H1 (cell line): ENCODE results near the gene KRTAP19-6. TPM values are rescaled to one million over a fixed set of nuclear protein-coding genes. Genes with fewer than 3 reads are reported as not detected.

Source experiments
- CTCF ChIA-PET: fragments of 300-600 bp; sonication (Branson Sonifier 250); formaldehyde crosslinking; loops from one replicate; lab custom pipeline; 2021; ENCODE audit not compliant: partially characterized antibody; lab: Charles Lee
- POLR2A ChIA-PET: fragments of 300-600 bp; sonication (Branson Sonifier 250); formaldehyde crosslinking; loops from one replicate; lab custom pipeline; 2021; ENCODE audit warnings: inconsistent platforms; ENCODE audit not compliant: partially characterized antibody; lab: Charles Lee
- DNase-seq, 2 experiments: peaks; one replicate each; pipeline versions ENCODE4 v3.0.0 to v3.0.0-alpha.2; 2010 to 2022; ENCODE audit warnings: low spot score in 2 of 2, low read depth in 1 of 2, mixed read lengths in 1 of 2
- FAIRE-seq: peaks from 2 replicates; lab custom pipeline; 2011; peaks lifted over from hg19 to GRCh38; lab: Jason Lieb, UNC
- H2AFZ ChIP-seq: 2 replicates; pipeline ENCODE4 v1.8.1; 2012; ENCODE audit warnings: low read length, inconsistent platforms
- H2AK5ac ChIP-seq: 2 replicates; pipeline ENCODE4 v1.6.1; 2013; ENCODE audit warnings: low read depth, low read length
- H2BK120ac ChIP-seq: replicated peaks from 2 replicates; pipeline ENCODE3; 2013; ENCODE audit warnings: low read depth, low read length, inconsistent platforms
- H2BK12ac ChIP-seq: 2 replicates; pipeline ENCODE4 v1.6.1; 2013; ENCODE audit warnings: low read depth, low read length
- H2BK15ac ChIP-seq: 2 replicates; pipeline ENCODE4 v1.6.1; 2013; ENCODE audit warnings: low read length
- H2BK20ac ChIP-seq: 2 replicates; pipeline ENCODE4 v1.6.1; 2013; ENCODE audit warnings: low read length
- H2BK5ac ChIP-seq: 2 replicates; pipeline ENCODE4 v1.6.1; 2013; ENCODE audit warnings: low read depth, low read length
- H3K14ac ChIP-seq: 2 replicates; pipeline ENCODE4 v1.6.1; 2013; ENCODE audit warnings: inconsistent platforms; ENCODE audit not compliant: insufficient read length
- H3K18ac ChIP-seq: 2 replicates; pipeline ENCODE4 v1.6.1; 2013; ENCODE audit warnings: low read length; ENCODE audit errors: extremely low read depth
- H3K23ac ChIP-seq: 2 replicates; pipeline ENCODE4 v1.6.1; 2013; ENCODE audit warnings: inconsistent platforms; ENCODE audit not compliant: insufficient read length
- H3K23me2 ChIP-seq: 2 replicates; pipeline ENCODE4 v1.6.1; 2013; ENCODE audit warnings: low read depth, low read length
- H3K27ac ChIP-seq: 2 replicates; pipeline ENCODE4 v1.6.1; 2011; ENCODE audit warnings: low read depth, low read length, inconsistent platforms
- H3K27me3 ChIP-seq, 4 experiments: replicated peaks in 1 of 4; 1 replicate in 1 of 4; 2 replicates in 3 of 4; pipeline versions ENCODE4 v1.6.1 to v1.8.1; 2011 to 2013; ENCODE audit warnings: low read length in 3 of 4, mild to moderate bottlenecking in 3 of 4, inconsistent platforms in 2 of 4, mixed read lengths in 2 of 4, moderate library complexity in 1 of 4; ENCODE audit not compliant: control insufficient read depth in 3 of 4, insufficient read depth in 3 of 4; ENCODE audit errors: extremely low read depth in 1 of 4
- H3K36me3 ChIP-seq, 4 experiments: 2 replicates each; pipeline versions ENCODE4 v1.6.1 to v1.8.1; 2011 to 2013; ENCODE audit warnings: mild to moderate bottlenecking in 4 of 4, low read length in 3 of 4, moderate library complexity in 2 of 4, control low read depth in 1 of 4, inconsistent platforms in 1 of 4; ENCODE audit not compliant: insufficient read depth in 4 of 4, control insufficient read depth in 2 of 4
- H3K4ac ChIP-seq: replicated peaks from 2 replicates; pipeline ENCODE3; 2013; ENCODE audit warnings: low read length, low read depth, mixed read lengths, inconsistent platforms; ENCODE audit not compliant: insufficient read length
- H3K4me1 ChIP-seq, 4 experiments: replicated peaks in 1 of 4; 1 replicate in 1 of 4; 2 replicates in 3 of 4; pipeline versions ENCODE4 v1.6.1 to v1.8.1; 2011 to 2013; ENCODE audit warnings: low read length in 3 of 4, inconsistent platforms in 2 of 4, mixed read lengths in 1 of 4; ENCODE audit not compliant: insufficient read depth in 4 of 4, control insufficient read depth in 3 of 4
- H3K4me2 ChIP-seq, 2 experiments: 2 replicates each; pipeline versions ENCODE4 v1.6.1 to v1.8.1; 2011 to 2013; ENCODE audit warnings: low read depth in 2 of 2, low read length in 2 of 2, control low read depth in 1 of 2, inconsistent platforms in 1 of 2, mild to moderate bottlenecking in 1 of 2; ENCODE audit not compliant: insufficient read depth in 1 of 2
- H3K4me3 ChIP-seq, 4 experiments: fragments of 200-600, 300-600 bp in 1 of 4; sonication (generic), shearing (Covaris generic), sonication (Bioruptor Twin) in 1 of 4; 2 replicates each; pipeline versions ENCODE4 v1.5.1 to v1.8.1; 2011 to 2016; ENCODE audit warnings: low read length in 4 of 4, low read depth in 3 of 4, control low read depth in 2 of 4, inconsistent platforms in 2 of 4, mild to moderate bottlenecking in 2 of 4, mixed read lengths in 1 of 4, moderate library complexity in 1 of 4; ENCODE audit not compliant: insufficient read depth in 2 of 4; ENCODE audit errors: extremely low read depth in 1 of 4
- H3K56ac ChIP-seq: replicated peaks from 2 replicates; pipeline ENCODE3; 2013; ENCODE audit warnings: low read depth, mild to moderate bottlenecking, mixed read lengths, low read length, inconsistent platforms; ENCODE audit not compliant: insufficient read length
- H3K79me1 ChIP-seq: 2 replicates; pipeline ENCODE4 v1.6.1; 2013; ENCODE audit warnings: low read depth, low read length, control low read depth
- H3K79me2 ChIP-seq, 2 experiments: 2 replicates each; pipeline versions ENCODE4 v1.6.1 to v1.8.1; 2012 to 2013; ENCODE audit warnings: low read length in 2 of 2, mild to moderate bottlenecking in 2 of 2, inconsistent platforms in 1 of 2; ENCODE audit not compliant: insufficient read depth in 2 of 2, control insufficient read depth in 1 of 2
- H3K9ac ChIP-seq, 4 experiments: replicated peaks in 1 of 4; 1 replicate in 1 of 4; 2 replicates in 3 of 4; pipeline versions ENCODE4 v1.6.1 to v1.8.1; 2011 to 2013; ENCODE audit warnings: low read depth in 3 of 4, low read length in 3 of 4, control low read depth in 2 of 4, mild to moderate bottlenecking in 2 of 4, moderate library complexity in 2 of 4, inconsistent platforms in 1 of 4; ENCODE audit errors: extremely low read depth in 1 of 4
- H3K9me3 ChIP-seq, 2 experiments: 2 replicates each; pipeline versions ENCODE4 v1.6.1 to v1.8.1; 2012 to 2013; ENCODE audit warnings: mild to moderate bottlenecking in 2 of 2, moderate library complexity in 2 of 2, control low read depth in 1 of 2, inconsistent platforms in 1 of 2, low read depth in 1 of 2, low read length in 1 of 2, mixed read lengths in 1 of 2; ENCODE audit not compliant: insufficient read depth in 2 of 2
- H4K20me1 ChIP-seq, 2 experiments: replicated peaks in 1 of 2; 2 replicates each; pipeline versions ENCODE3 to v1.8.1; 2011 to 2013; ENCODE audit warnings: inconsistent platforms in 2 of 2, low read length in 2 of 2, mild to moderate bottlenecking in 1 of 2; ENCODE audit not compliant: insufficient read depth in 2 of 2, control insufficient read depth in 1 of 2
- H4K5ac ChIP-seq: 2 replicates; pipeline ENCODE4 v1.6.1; 2013; ENCODE audit warnings: low read length, low read depth, mixed read lengths, inconsistent platforms; ENCODE audit not compliant: insufficient read length
- H4K8ac ChIP-seq: 2 replicates; pipeline ENCODE4 v1.8.0; 2013; ENCODE audit warnings: mild to moderate bottlenecking, moderate library complexity, low read length, inconsistent platforms; ENCODE audit not compliant: insufficient read depth; ENCODE audit errors: extremely low read depth
- H4K91ac ChIP-seq: replicated peaks from 2 replicates; pipeline ENCODE3; 2013; ENCODE audit warnings: low read length, mixed read lengths, inconsistent platforms; ENCODE audit not compliant: insufficient read length
- CBX5 ChIP-seq: fragments of 300-800, 300-1000 bp; sonication (generic); IDR thresholded peaks from 2 replicates; pipeline ENCODE4 v1.7.1; 2016; ENCODE audit warnings: antibody characterized with exemption, low read length, low read depth
- RNF2 ChIP-seq: fragments of 200-900, 300-1000 bp; sonication (generic); IDR thresholded peaks from 2 replicates; pipeline ENCODE4 v1.7.1; 2016; ENCODE audit warnings: borderline replicate concordance, low read depth, mild to moderate bottlenecking, antibody characterized with exemption, low read length; ENCODE audit not compliant: poor library complexity, severe bottlenecking; ENCODE audit errors: missing control alignments
- SP4 ChIP-seq: IDR thresholded peaks from 2 replicates; pipeline ENCODE4 v1.6.1; 2012; ENCODE audit warnings: low read length, inconsistent platforms
- USF2 ChIP-seq: IDR thresholded peaks from 2 replicates; pipeline ENCODE4 v1.6.1; 2011; ENCODE audit warnings: low read length, improper control_type of control experiment
- WGBS, 2 experiments: shearing (Covaris generic) in 1 of 2; methylation state at CpG; one replicate each; pipeline versions ENCODE4 v1.1.6 to v1.1.7; 2013 to 2015; ENCODE audit warnings: low lambda C conversion rate in 2 of 2, mixed read lengths in 2 of 2, inconsistent platforms in 1 of 2, low coverage in 1 of 2, missing lambda C conversion rate in 1 of 2; ENCODE audit not compliant: insufficient replicate concordance in 2 of 2, insufficient coverage in 1 of 2, insufficient read length in 1 of 2; ENCODE audit errors: extremely low coverage in 1 of 2, missing lambda C conversion rate in 1 of 2; 5-methylcytosine and 5-hydroxymethylcytosine counted together
- polyA plus RNA-seq, 7 experiments: library from polyadenylated mRNA; depleted of rRNA in 3 of 7; stranded (reverse) in 5 of 7; unstranded in 2 of 7; fragments of >200 nt in 5 of 7; fragments of 200-250 nt in 2 of 7; gene quantifications; 1 replicate in 5 of 7; 2 replicates in 1 of 7; 4 replicates in 1 of 7; pipeline versions ENCODE4 v1.2.1 to v1.2.3, GENCODE V29; 2011 to 2013; ENCODE audit warnings: missing spikeins in 2 of 7, mixed read lengths in 2 of 7
- total RNA-seq: library from RNA; stranded (reverse); fragmentation: NEBNext Ultra II Directional; extraction: Animal tissue kit (Norgen Biotek cat#: 25700); gene quantifications from 2 replicates; pipeline ENCODE4 v1.2.1, GENCODE V29; 2021

The KRTAP19-6 gene
- total and polyA plus RNA-seq, 2 of the 8 experiments (the other 6 are each of a cell fraction or from before 2014, with no cell fraction given), result not detected

DNA sequence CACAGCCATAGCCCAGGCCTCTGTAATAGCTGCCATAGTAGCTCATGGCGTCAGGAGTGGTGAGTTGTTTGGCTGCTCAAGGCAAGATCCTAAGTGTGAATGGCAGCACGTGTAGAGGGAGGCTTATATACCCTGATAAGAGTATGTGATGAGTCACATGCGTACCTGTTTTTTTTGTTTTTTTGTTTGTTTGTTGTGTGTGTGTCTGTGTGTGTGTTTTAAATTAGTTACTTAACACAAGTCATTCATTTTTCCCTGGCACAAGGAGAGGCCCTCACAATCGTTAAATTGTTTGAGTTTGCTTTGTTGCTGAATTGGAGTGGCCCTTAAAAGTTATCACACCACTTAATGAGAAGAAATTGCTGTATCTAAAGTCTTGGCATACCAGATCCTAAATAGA is 44.6 kb downstream of the KRTAP19-6 start, which contains the start of gene KRTAP19-4:
Gene KRTAP19-4 (minus strand): TSS at position 101 of the 400 bp plus-strand sequence. CDS start 55 bp downstream, at position 46.
- Histone ChIP-seq H2AFZ (no peak within 1 kb of the TSS), H2BK5ac (no peak within 1 kb of the TSS), H3K4ac (no peak within 1 kb of the TSS), H3K9me3 (no peaks in the 10 kb centered on the region), H2BK15ac (no peak within 1 kb of the TSS), H3K23ac (no peak within 1 kb of the TSS), H2BK20ac (no peak within 1 kb of the TSS), H3K36me3 (no peaks in the 10 kb centered on the region)
- POLR2A ChIA-PET, result no interaction called here
- TF ChIP-seq USF2, result no peak
- TF ChIP-seq SP4, result no peak
- TF ChIP-seq CBX5, result no peak
- TF ChIP-seq RNF2, result no peak
- TF ChIP-seq, all 59 proteins: peak for 0
- no peak within 1 kb of the TSS for H3K9ac ChIP-seq
- no peak within 1 kb of the TSS for H2AK5ac ChIP-seq
- no peak within 1 kb of the TSS for H4K5ac ChIP-seq
- no peak within 1 kb of the TSS for H3K4me3 ChIP-seq
- CTCF ChIA-PET, result interaction anchor here (0.7 to 2.7 kb wide), 3 partner anchors 9 to 334 kb away, joined by 3 to 21 read pairs (median 3); no protein-coding TSS in a partner anchor
- no peaks in the 10 kb centered on the region for H3K23me2 ChIP-seq
- no peak within 1 kb of the TSS for H3K4me2 ChIP-seq
- DNase-seq, result no peak
- no peak within 1 kb of the TSS for H3K14ac ChIP-seq
- H3K79me1 ChIP-seq, result no peaks in the 10 kb centered on the region
- no peaks in the 10 kb centered on the region for H3K4me1 ChIP-seq
- H3K27me3 ChIP-seq, result no peaks in the 10 kb centered on the region
- no peaks in the 10 kb centered on the region for H3K79me2 ChIP-seq
- FAIRE-seq, result no peak
- H3K56ac ChIP-seq, result no peak within 1 kb of the TSS
- no peak within 1 kb of the TSS for H4K8ac ChIP-seq
- no peak within 1 kb of the TSS for H3K18ac ChIP-seq
- H4K91ac ChIP-seq, result no peak within 1 kb of the TSS
- WGBS, 2 experiments, result 94% methylated on average over 4 of the region's 4 CpGs; no CpG with 5 or more reads in 1 of the 2 experiments
- H4K20me1 ChIP-seq, result no peaks in the 10 kb centered on the region
- no peak within 1 kb of the TSS for H2BK12ac ChIP-seq
- H3K27ac ChIP-seq, result no peak within 1 kb of the TSS
- no peak within 1 kb of the TSS for H2BK120ac ChIP-seq
